Coronary artery (tissue), 2 donors: ENCODE results near the gene PIEZO2.
A peak's percentile ranks its signal among the peaks of the same experiment; 100 is the strongest.

Source experiments
- DNase-seq: peaks from one replicate; pipeline ENCODE4 v3.0.0-alpha.2; 2017; ENCODE audit warnings: low spot score
- H3K27ac ChIP-seq, 2 donors: fragments of 200-600 bp; sonication (generic); one replicate each; pipeline ENCODE4 v1.5.1; 2016 to 2019
- H3K4me3 ChIP-seq: fragments of 200-600 bp; sonication (generic); 2 replicates; pipeline ENCODE4 v1.5.1; 2016; ENCODE audit warnings: mild to moderate bottlenecking, moderate library complexity
- TF ChIP-seq, protein P1 (sequence below): fragments of 200-600 bp; sonication (generic); IDR thresholded peaks from one replicate; pipeline ENCODE4 v1.5.1; 2019; ENCODE audit warnings: antibody characterized with exemption

The PIEZO2 gene

DNA sequence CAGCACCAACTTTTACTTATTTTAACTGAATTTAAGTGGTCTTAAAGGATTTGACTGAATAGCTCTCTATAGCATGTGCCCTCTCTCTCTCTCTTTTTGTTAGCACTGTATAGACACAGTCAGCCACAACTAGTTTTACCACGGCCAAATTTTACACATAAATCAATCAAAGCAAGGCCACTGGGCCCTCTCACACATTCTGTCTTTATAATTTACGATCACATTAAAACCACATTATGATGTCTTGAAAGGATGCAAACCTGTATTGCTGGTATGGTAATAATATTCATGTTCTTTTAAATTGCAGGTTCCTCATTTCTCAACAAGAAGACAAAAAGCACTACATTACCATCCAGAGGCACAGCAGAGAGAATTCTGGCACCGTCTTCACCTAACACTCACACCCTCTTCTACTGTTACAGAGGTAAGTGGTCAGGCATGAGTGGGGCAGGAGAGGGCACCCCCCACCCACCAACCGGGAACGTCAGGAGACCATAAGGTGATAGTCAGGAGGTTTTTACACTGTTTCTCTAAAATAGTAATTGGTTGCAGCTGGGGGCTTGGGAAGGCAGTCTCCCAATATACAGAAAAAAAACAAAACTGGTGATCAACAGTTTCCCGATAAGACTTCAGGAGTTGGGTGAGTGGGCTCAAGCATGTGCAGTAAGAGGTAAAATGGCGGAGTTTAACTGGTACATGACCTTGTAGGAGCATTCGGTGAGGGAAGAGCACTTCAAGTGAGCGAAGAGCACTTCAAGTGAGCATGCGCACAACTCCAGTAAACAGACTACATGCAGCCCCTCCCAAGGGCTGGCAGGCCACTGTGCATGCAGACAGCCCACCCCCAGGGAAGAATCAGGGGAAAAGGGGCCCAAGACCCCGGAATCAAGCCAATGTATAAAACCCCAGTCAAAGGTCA is 296.7 kb downstream of the PIEZO2 start:
- no peak for DNase-seq
- TF ChIP-seq, protein P1, sequence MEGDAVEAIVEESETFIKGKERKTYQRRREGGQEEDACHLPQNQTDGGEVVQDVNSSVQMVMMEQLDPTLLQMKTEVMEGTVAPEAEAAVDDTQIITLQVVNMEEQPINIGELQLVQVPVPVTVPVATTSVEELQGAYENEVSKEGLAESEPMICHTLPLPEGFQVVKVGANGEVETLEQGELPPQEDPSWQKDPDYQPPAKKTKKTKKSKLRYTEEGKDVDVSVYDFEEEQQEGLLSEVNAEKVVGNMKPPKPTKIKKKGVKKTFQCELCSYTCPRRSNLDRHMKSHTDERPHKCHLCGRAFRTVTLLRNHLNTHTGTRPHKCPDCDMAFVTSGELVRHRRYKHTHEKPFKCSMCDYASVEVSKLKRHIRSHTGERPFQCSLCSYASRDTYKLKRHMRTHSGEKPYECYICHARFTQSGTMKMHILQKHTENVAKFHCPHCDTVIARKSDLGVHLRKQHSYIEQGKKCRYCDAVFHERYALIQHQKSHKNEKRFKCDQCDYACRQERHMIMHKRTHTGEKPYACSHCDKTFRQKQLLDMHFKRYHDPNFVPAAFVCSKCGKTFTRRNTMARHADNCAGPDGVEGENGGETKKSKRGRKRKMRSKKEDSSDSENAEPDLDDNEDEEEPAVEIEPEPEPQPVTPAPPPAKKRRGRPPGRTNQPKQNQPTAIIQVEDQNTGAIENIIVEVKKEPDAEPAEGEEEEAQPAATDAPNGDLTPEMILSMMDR: no peak
- no peak overlapping the region for H3K27ac ChIP-seq
- no peak overlapping the region for H3K4me3 ChIP-seq

DNA sequence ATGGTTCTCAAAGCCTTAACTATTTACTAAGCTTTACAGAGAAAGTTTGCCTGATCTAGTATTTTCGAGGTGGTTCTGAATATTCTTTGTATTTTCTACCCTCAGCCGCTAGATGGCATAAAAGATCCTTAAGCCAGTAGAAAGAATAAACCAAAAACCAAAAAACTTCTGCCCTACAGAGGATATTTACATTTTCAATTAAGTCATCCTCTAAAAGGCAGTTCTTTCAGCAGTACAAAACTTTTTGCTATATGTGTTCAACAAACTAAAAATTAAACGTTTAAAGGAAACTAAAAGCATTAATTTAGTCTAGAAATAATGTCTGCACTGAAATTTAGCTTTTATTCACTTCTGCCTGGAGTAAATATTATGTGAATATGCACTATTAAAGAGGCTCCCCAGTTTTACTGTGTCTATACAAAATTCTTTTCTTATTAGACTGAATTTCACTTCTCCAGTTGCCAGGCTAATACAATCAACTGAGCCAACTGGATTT is 297.5 kb downstream of the PIEZO2 start:
- TF ChIP-seq, protein P1: peak; percentile 27
- Histone ChIP-seq H3K4me3 (no peak overlapping the region), H3K27ac (no peak overlapping the region)
- no peak for DNase-seq

DNA sequence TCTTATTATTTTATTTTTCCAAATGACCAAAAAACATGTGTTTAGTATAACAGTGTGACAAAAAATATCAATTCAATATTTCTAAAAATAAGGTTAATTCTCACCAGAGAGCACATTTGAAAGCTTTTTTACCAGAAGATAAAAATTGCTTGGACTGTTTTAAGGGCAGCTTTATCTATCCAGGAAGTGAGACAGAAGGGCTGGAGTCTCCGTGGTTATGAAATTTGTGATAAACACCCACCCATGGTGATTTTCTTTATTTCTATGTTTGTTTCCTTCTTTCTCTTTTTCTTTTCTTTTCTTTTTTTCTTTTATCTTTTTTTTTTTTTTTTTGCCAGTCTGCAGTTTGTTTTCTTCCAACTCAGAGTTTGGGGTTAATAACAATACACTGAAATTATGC is 298.5 kb downstream of the PIEZO2 start:
- DNase-seq: no peak
- Histone ChIP-seq H3K4me3 (no peak overlapping the region), H3K27ac (no peak overlapping the region)
- TF ChIP-seq, protein P1: no peak

DNA sequence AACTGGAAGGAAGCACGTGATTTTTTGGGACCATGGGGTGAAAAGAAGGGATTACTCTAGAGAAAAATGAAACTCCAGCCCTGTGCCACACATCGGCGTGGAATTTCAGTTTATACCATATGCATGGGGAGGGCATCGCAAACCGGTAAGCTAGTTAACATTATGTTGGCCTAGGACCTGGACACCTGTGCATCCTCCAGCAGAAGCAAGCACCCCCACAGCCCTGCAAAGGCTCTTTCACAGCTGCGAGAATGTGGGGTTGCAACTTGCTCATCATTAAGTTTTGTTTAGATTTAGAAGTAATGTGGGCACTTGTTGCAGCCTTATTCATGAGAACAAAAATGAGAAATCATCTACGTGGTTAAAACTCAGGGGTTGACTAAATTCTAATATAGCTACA is 299.2 kb downstream of the PIEZO2 start:
- no peak overlapping the region for H3K4me3 ChIP-seq
- TF ChIP-seq, protein P1: no peak
- DNase-seq: no peak
- H3K27ac ChIP-seq: no peak overlapping the region

DNA sequence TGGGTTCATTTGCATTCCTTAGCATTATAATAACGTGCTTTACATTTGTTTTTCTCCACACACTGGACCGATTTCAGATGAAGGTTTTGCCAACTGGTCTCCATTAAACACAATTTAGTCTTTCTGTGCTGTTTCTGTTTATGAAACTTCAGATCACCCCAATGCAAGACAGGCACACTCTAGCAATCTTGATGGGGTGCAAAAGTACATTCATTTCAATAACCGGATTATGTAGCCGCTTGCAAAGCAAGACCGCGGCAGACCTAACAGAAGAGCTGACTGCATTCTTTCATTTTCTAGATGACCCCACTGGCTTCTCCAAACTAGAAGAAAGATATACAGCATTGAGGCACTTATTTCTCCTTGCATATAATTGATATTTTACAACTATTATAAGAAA is 301.5 kb downstream of the PIEZO2 start:
- Histone ChIP-seq H3K27ac (no peak overlapping the region), H3K4me3 (no peak overlapping the region)
- no peak for DNase-seq
- TF ChIP-seq, protein P1: no peak

DNA sequence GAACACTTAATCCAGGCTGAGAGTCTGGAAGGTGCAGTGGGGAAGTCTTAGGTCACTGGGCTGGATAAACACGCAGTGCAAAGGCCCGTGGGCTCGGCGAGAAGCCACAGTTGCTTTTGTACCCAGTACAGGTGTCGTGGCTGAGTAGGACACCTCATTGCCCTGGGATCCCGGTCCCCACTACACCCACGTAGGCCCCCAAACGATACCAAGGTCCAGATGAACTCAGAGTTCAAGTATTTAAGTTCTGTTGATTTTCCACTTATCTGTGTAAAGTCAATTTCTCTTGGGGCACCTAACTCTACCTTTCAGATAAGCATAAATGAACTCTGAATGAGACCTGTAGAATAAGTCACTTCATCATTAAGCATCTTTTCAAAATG is 302.0 kb downstream of the PIEZO2 start:
- no peak for DNase-seq
- no peak overlapping the region for H3K4me3 ChIP-seq
- no peak overlapping the region for H3K27ac ChIP-seq
- TF ChIP-seq, protein P1: no peak
